ENCODE data around the gene GREB1L. TPM values are rescaled to one million over a fixed set of nuclear protein-coding genes. Genes with fewer than 3 reads are reported as not detected.
A peak's percentile ranks its signal among the peaks of the same experiment; 100 is the strongest.

The GREB1L gene
- total and polyA plus RNA-seq, 8 donors = 0.37 to 1.3 (median 0.74) TPM

DNA sequence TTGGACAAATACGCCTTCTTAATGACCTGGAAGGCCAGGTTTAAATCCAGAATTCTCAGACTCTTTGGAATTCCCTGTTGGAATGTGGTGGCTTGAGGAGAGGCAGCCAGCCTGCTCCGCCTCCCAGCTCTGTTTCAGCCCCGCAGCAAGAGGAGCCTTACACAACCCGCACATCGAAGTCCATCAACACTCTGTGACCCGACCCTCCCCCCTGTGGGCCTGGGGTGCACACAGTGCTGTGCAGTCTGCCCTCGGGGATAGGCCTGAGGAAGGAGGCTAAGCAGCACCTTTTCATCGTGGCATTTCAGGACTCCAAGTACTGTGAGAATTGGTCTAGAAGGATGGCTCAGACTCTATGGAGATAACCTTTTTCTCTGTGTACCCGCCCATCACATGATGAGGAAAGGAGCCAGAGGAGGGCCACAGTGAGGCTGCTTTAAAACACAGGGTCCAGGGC is 73.7 kb downstream of the GREB1L start:
- no peaks in the 10 kb centered on the region for H3K27me3 ChIP-seq
- H3K9me3 ChIP-seq = no peaks in the 10 kb centered on the region
- H3K36me3 ChIP-seq = no peaks in the 10 kb centered on the region
- TF ChIP-seq, protein P1, sequence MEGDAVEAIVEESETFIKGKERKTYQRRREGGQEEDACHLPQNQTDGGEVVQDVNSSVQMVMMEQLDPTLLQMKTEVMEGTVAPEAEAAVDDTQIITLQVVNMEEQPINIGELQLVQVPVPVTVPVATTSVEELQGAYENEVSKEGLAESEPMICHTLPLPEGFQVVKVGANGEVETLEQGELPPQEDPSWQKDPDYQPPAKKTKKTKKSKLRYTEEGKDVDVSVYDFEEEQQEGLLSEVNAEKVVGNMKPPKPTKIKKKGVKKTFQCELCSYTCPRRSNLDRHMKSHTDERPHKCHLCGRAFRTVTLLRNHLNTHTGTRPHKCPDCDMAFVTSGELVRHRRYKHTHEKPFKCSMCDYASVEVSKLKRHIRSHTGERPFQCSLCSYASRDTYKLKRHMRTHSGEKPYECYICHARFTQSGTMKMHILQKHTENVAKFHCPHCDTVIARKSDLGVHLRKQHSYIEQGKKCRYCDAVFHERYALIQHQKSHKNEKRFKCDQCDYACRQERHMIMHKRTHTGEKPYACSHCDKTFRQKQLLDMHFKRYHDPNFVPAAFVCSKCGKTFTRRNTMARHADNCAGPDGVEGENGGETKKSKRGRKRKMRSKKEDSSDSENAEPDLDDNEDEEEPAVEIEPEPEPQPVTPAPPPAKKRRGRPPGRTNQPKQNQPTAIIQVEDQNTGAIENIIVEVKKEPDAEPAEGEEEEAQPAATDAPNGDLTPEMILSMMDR (IDR thresholded peaks at IDR 0.05) = no peak
- intact Hi-C loops (cut with DNase I) = no loop called here
- no peak overlapping the region for H3K27ac ChIP-seq
- no peak overlapping the region for H3K4me3 ChIP-seq
- H3K4me1 ChIP-seq = no peaks in the 10 kb centered on the region
- DNase-seq (no peak), ATAC-seq (no peak)

DNA sequence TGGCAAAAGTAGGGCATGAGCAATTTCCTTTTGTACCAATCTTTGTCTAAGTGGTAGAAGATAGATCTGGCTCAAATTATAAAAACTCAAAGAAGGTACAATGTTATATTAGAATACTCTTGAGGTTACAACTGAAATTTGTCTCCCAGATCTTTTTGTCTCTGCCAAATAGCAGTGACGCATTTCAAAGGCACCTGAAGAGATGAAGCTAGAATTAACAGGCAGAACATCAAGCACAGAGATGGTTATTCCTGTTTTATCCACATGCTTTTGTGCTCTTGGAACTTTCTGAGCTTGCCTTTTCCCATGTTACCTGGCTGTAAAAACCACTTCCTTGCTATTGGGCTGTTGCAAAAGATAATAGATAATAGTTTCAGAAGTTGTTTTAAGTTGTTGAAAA is 74.3 kb downstream of the GREB1L start:
- no peaks in the 10 kb centered on the region for H3K36me3 ChIP-seq
- no peaks in the 10 kb centered on the region for H3K4me1 ChIP-seq
- intact Hi-C loops (cut with DNase I) = no loop called here
- no peaks in the 10 kb centered on the region for H3K9me3 ChIP-seq
- no peak for ATAC-seq
- no peaks in the 10 kb centered on the region for H3K27me3 ChIP-seq
- no peak overlapping the region for H3K4me3 ChIP-seq
- TF ChIP-seq, protein P1 (IDR thresholded peaks at IDR 0.05) = no peak
- no peak for DNase-seq
- no peak overlapping the region for H3K27ac ChIP-seq

DNA sequence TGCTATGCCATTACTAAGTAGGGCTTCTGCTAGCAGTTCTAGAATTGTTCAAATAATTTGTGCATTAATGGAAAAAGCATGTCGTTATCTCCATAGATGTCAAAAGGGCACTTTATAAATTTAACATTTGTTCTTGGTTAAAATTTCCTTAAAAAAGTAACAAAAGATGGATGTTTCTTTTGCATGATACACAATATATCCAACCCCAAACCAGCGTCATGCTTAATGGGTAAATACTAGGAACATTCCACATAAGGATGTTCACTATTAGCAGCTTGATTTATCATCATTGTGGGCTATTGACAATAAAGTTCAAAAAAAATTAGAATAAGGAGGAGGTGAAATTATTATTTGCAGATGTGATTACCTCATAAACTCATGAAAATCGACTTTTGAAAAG is 79.7 kb downstream of the GREB1L start:
- TF ChIP-seq, protein P1 (IDR thresholded peaks at IDR 0.05) = no peak
- Histone ChIP-seq H3K36me3 (no peaks in the 10 kb centered on the region), H3K27ac (no peak overlapping the region), H3K4me1 (no peaks in the 10 kb centered on the region), H3K4me3 (no peak overlapping the region), H3K27me3 (no peaks in the 10 kb centered on the region), H3K9me3 (no peaks in the 10 kb centered on the region)
- intact Hi-C loops (cut with DNase I) = no loop called here
- no peak for DNase-seq
- ATAC-seq = no peak

DNA sequence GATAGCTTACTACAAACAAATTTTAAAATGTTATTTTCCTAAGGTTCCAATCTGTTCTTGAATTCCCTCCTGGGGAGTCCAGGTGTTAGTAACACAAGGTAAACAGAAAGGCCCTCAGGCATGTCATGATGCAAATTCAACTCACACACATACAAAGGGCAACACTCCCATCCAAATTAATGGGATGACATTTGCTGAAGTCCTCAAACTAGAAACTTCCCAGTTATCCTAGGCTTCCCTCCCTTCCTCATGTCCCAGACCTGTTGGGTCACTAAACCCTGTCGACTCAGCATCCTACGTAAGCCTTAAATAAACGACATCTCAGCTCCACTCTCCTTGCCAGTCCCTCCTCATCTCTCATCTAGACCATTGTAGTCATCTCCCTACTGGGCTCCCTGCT is 85.1 kb downstream of the GREB1L start:
- Histone ChIP-seq H3K36me3 (no peaks in the 10 kb centered on the region), H3K4me3 (no peak overlapping the region), H3K27ac (no peak overlapping the region), H3K27me3 (no peaks in the 10 kb centered on the region), H3K9me3 (no peaks in the 10 kb centered on the region), H3K4me1 (no peaks in the 10 kb centered on the region)
- ATAC-seq (no peak), DNase-seq (no peak)
- TF ChIP-seq, protein P1 (IDR thresholded peaks at IDR 0.05) = no peak
- intact Hi-C loops (cut with DNase I) = no loop called here

DNA sequence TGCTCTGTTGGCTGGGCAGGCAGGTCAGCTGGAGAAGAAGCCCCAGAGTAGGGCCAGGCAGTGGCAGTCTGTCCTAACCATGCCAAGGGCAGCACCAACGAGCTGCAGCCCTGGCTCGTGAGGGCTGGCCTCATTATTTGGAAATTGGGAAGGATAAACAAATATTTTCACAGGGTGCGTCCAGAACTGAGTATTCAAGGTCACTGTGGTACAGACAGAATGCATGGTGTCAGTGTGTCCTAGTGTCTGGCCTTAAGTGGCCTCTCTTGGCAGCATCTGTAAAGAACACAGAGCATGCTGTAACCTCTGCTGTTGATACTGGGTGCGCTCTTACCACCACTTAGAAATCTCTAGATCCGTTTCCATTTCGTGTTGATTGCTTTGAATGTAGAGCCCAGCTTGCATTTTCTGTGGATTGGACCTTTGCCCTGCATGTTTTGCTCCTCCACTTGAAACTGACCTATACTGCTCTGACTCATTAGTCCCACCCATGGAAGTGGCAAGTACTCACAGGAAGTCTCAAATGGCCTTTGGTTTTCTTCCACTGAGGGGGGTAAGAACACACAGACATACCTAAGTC is 88.2 kb downstream of the GREB1L start:
- no peaks in the 10 kb centered on the region for H3K9me3 ChIP-seq
- TF ChIP-seq, protein P1 (IDR thresholded peaks at IDR 0.05) = no peak
- no peak overlapping the region for H3K4me3 ChIP-seq
- H3K27ac ChIP-seq = no peak overlapping the region
- ATAC-seq (peak; percentile 73), DNase-seq (no peak)
- H3K4me1 ChIP-seq = no peaks in the 10 kb centered on the region
- no peaks in the 10 kb centered on the region for H3K36me3 ChIP-seq
- H3K27me3 ChIP-seq = no peaks in the 10 kb centered on the region
- intact Hi-C loops (cut with DNase I) = no loop called here

Measured in left lung (tissue), 10 donors.